BLaER1 (cell line): ENCODE measurements around the gene CDX2.

Experiments used
- H3K27ac ChIP-seq: shearing (Covaris generic); formaldehyde crosslinking; 2 replicates; pipeline ENCODE4 v1.8.1; 2022
- H3K27me3 ChIP-seq: shearing (Covaris generic); formaldehyde crosslinking; 2 replicates; pipeline ENCODE4 v1.8.1; 2022
- H3K36me3 ChIP-seq: shearing (Covaris generic); formaldehyde crosslinking; 2 replicates; pipeline ENCODE4 v1.8.1; 2022
- H3K4me1 ChIP-seq: shearing (Covaris generic); formaldehyde crosslinking; 2 replicates; pipeline ENCODE4 v1.8.1; 2022
- H3K4me2 ChIP-seq: shearing (Covaris generic); formaldehyde crosslinking; 2 replicates; pipeline ENCODE4 v1.8.1; 2022
- H3K4me3 ChIP-seq: shearing (Covaris generic); formaldehyde crosslinking; 2 replicates; pipeline ENCODE4 v1.8.1; 2022
- H3K9ac ChIP-seq: shearing (Covaris generic); formaldehyde crosslinking; 2 replicates; pipeline ENCODE4 v1.8.1; 2022
- H3K9me3 ChIP-seq: shearing (Covaris generic); formaldehyde crosslinking; 2 replicates; pipeline ENCODE4 v1.8.1; 2022
- H4K20me1 ChIP-seq: shearing (Covaris generic); formaldehyde crosslinking; 2 replicates; pipeline ENCODE4 v1.8.1; 2022
- Cebpa-rat ChIP-seq: shearing (Covaris generic); IDR thresholded peaks from 2 replicates; pipeline ENCODE4 v1.8.1; 2022

Gene CDX2

GRCh38 chr13:27972478-27972820, 3.3 kb upstream of the CDX2 start:
- no peak for TF ChIP-seq Cebpa-rat
- Histone ChIP-seq H3K4me2 (no peak overlapping the region), H3K27me3 (peaks cover 100% of the 10 kb centered on the region), H3K4me3 (no peak overlapping the region), H4K20me1 (peaks cover 72% of the 10 kb centered on the region), H3K9me3 (peaks cover 21% of the 10 kb centered on the region), H3K36me3 (no peaks in the 10 kb centered on the region), H3K4me1 (no peaks in the 10 kb centered on the region; the same call in 1 of the 2 replicates), H3K27ac (no peak overlapping the region), H3K9ac (no peak overlapping the region)

- Histone ChIP-seq H3K4me3 (no peak overlapping the region), H3K27ac (no peak overlapping the region), H3K4me1 (no peaks in the 10 kb centered on the region; the same call in 1 of the 2 replicates), H3K9me3 (peaks cover 19% of the 10 kb centered on the region), H3K36me3 (no peaks in the 10 kb centered on the region), H4K20me1 (peaks cover 72% of the 10 kb centered on the region), H3K4me2 (no peak overlapping the region), H3K9ac (no peak overlapping the region), H3K27me3 (peaks cover 100% of the 10 kb centered on the region)
- no peak for TF ChIP-seq Cebpa-rat
Measured at GRCh38 chr13:27971776-27972477, 2.8 kb upstream of the CDX2 start.

- Histone ChIP-seq H3K4me1 (no peaks in the 10 kb centered on the region; the same call in 1 of the 2 replicates), H3K9ac (no peak overlapping the region), H4K20me1 (peaks cover 73% of the 10 kb centered on the region), H3K27ac (no peak overlapping the region), H3K36me3 (no peaks in the 10 kb centered on the region), H3K9me3 (peaks cover 19% of the 10 kb centered on the region), H3K4me2 (no peak overlapping the region), H3K27me3 (peaks cover 100% of the 10 kb centered on the region), H3K4me3 (no peak overlapping the region)
- TF ChIP-seq Cebpa-rat, result no peak
Measured at GRCh38 chr13:27971236-27971645, 2.1 kb upstream of the CDX2 start.

GRCh38 chr13:27970382-27971235, 1.5 kb upstream of the CDX2 start:
- Histone ChIP-seq H3K4me1 (no peaks in the 10 kb centered on the region; the same call in 1 of the 2 replicates), H3K27me3 (peaks cover 100% of the 10 kb centered on the region), H3K27ac (no peak overlapping the region), H3K4me3 (no peak overlapping the region; the same call in 1 of the 2 replicates), H3K9me3 (peaks cover 19% of the 10 kb centered on the region), H3K9ac (no peak overlapping the region), H3K4me2 (no peak overlapping the region), H3K36me3 (no peaks in the 10 kb centered on the region), H4K20me1 (peaks cover 73% of the 10 kb centered on the region)
- no peak for TF ChIP-seq Cebpa-rat

- H3K9ac ChIP-seq, result no peak overlapping the region
Measured at GRCh38 chr13:27969866-27970229, 733 bp upstream of the CDX2 start.

GRCh38 chr13:27968316-27969081, 616 bp downstream of the CDX2 start:
- H3K4me2 ChIP-seq, result no peak overlapping the region
- peak overlapping the region; percentile 22; the same call in 1 of the 2 replicates for H3K4me3 ChIP-seq
- H3K27me3 ChIP-seq, result peaks cover 100% of the 10 kb centered on the region
- no peaks in the 10 kb centered on the region for H3K36me3 ChIP-seq
- no peak for TF ChIP-seq Cebpa-rat
- no peaks in the 10 kb centered on the region; the same call in 1 of the 2 replicates for H3K4me1 ChIP-seq
- no peak overlapping the region for H3K9ac ChIP-seq
- peaks cover 88% of the 10 kb centered on the region for H4K20me1 ChIP-seq
- H3K9me3 ChIP-seq, result peaks cover 19% of the 10 kb centered on the region
- no peak overlapping the region for H3K27ac ChIP-seq

More at GRCh38 chr13:27969866-27970229, 733 bp upstream of the CDX2 start:
- Histone ChIP-seq H3K4me3 (no peak overlapping the region), H3K4me1 (no peaks in the 10 kb centered on the region; the same call in 1 of the 2 replicates), H3K4me2 (no peak overlapping the region), H3K27me3 (peaks cover 100% of the 10 kb centered on the region), H3K9me3 (peaks cover 19% of the 10 kb centered on the region), H3K27ac (no peak overlapping the region), H4K20me1 (peaks cover 77% of the 10 kb centered on the region), H3K36me3 (no peaks in the 10 kb centered on the region)
- TF ChIP-seq Cebpa-rat, result no peak

GRCh38 chr13:27967736-27968315, 1.3 kb downstream of the CDX2 start:
- H3K4me2 ChIP-seq, result no peak overlapping the region
- H4K20me1 ChIP-seq, result peaks cover 91% of the 10 kb centered on the region
- H3K4me1 ChIP-seq, result no peaks in the 10 kb centered on the region; the same call in 1 of the 2 replicates
- peaks cover 19% of the 10 kb centered on the region for H3K9me3 ChIP-seq
- H3K4me3 ChIP-seq, result no peak overlapping the region
- no peaks in the 10 kb centered on the region for H3K36me3 ChIP-seq
- no peak for TF ChIP-seq Cebpa-rat
- peaks cover 100% of the 10 kb centered on the region for H3K27me3 ChIP-seq
- no peak overlapping the region for H3K9ac ChIP-seq
- H3K27ac ChIP-seq, result no peak overlapping the region

- no peak overlapping the region for H3K27ac ChIP-seq
- no peaks in the 10 kb centered on the region for H3K36me3 ChIP-seq
- H3K9ac ChIP-seq, result no peak overlapping the region
- H3K4me3 ChIP-seq, result no peak overlapping the region
- H3K27me3 ChIP-seq, result peaks cover 100% of the 10 kb centered on the region
- H3K4me2 ChIP-seq, result 0 out of 2 replicates have a peak overlapping the region, but pooled peaks have one; percentile 7
- H4K20me1 ChIP-seq, result peaks cover 91% of the 10 kb centered on the region
- no peak for TF ChIP-seq Cebpa-rat
- no peaks in the 10 kb centered on the region; the same call in 1 of the 2 replicates for H3K4me1 ChIP-seq
- H3K9me3 ChIP-seq, result peaks cover 19% of the 10 kb centered on the region
Measured at GRCh38 chr13:27967203-27967735, 1.8 kb downstream of the CDX2 start.
